DND-41 (cell line): Measurements from ENCODE around the gene NBL1.
"Not testable (repeated sequence)": the region's sequence is repeated elsewhere in the genome, so short reads cannot be mapped to it uniquely, and the experiment has no call there.

ENCODE experiments used
- ATAC-seq: fragments of 200-7000 bp; cut with Tn5 transposase; 3 replicates; pipeline ENCODE4 v1.9.1; 2021; ENCODE audit warnings: low read depth; ENCODE audit not compliant: insufficient read depth
- DNase-seq: peaks from one replicate; pipeline ENCODE4 v3.0.0-alpha.2; 2020
- H2AFZ ChIP-seq: 2 replicates; pipeline ENCODE4 v1.6.0; 2012; ENCODE audit warnings: low read depth, low read length
- H3K27ac ChIP-seq: 2 replicates; pipeline ENCODE4 v1.5.1; 2012; ENCODE audit warnings: low read length, inconsistent platforms
- H3K27me3 ChIP-seq: fragments of 200-600 bp; sonication (generic); 2 replicates; pipeline ENCODE4 v1.6.0; 2012; ENCODE audit warnings: low read length, mild to moderate bottlenecking, inconsistent platforms; ENCODE audit not compliant: insufficient read depth, poor library complexity
- H3K36me3 ChIP-seq: 2 replicates; pipeline ENCODE4 v1.5.1; 2012; ENCODE audit warnings: low read length, inconsistent platforms; ENCODE audit not compliant: insufficient read depth
- H3K4me1 ChIP-seq: 2 replicates; pipeline ENCODE4 v1.5.1; 2012; ENCODE audit warnings: mild to moderate bottlenecking, low read length; ENCODE audit not compliant: insufficient read depth
- H3K4me2 ChIP-seq: 2 replicates; pipeline ENCODE4 v1.6.0; 2012; ENCODE audit warnings: mild to moderate bottlenecking, moderate library complexity, low read length, inconsistent platforms; ENCODE audit not compliant: insufficient read depth
- H3K4me3 ChIP-seq, 2 experiments: fragments of 200-600 bp in 1 of 2; shearing (Covaris generic) in 1 of 2; 2 replicates each; pipeline ENCODE4 v1.5.1; 2012 to 2016; ENCODE audit warnings: inconsistent platforms in 2 of 2, low read length in 2 of 2, mild to moderate bottlenecking in 2 of 2, low read depth in 1 of 2, moderate library complexity in 1 of 2
- H3K79me2 ChIP-seq: 2 replicates; pipeline ENCODE4 v1.6.0; 2012; ENCODE audit warnings: low read length, inconsistent platforms; ENCODE audit not compliant: insufficient read depth
- H3K9ac ChIP-seq: 2 replicates; pipeline ENCODE4 v1.6.0; 2012; ENCODE audit warnings: low read depth, mild to moderate bottlenecking, inconsistent platforms, low read length, moderate library complexity
- H3K9me3 ChIP-seq: 2 replicates; pipeline ENCODE4 v1.5.1; 2012; ENCODE audit warnings: low read length, moderate library complexity, mild to moderate bottlenecking, inconsistent platforms; ENCODE audit not compliant: insufficient read depth, severe bottlenecking
- H4K20me1 ChIP-seq: 2 replicates; pipeline ENCODE4 v1.6.0; 2012; ENCODE audit warnings: low read length; ENCODE audit not compliant: insufficient read depth
- CTCF ChIP-seq: IDR thresholded peaks from 2 replicates; pipeline ENCODE4 v1.5.1; 2012; ENCODE audit warnings: borderline replicate concordance, low read length, moderate library complexity, mild to moderate bottlenecking; ENCODE audit not compliant: poor library complexity, severe bottlenecking; ENCODE audit errors: extremely low read depth
- EZH2 ChIP-seq: IDR thresholded peaks from 3 replicates; pipeline ENCODE4 v1.6.1; 2012; ENCODE audit warnings: borderline replicate concordance, low read depth, mild to moderate bottlenecking, moderate library complexity, low read length, inconsistent platforms; ENCODE audit not compliant: severe bottlenecking

NBL1 gene

GRCh38 chr1:19630720-19631395, 13.3 kb upstream of the NBL1 start:
- ATAC-seq (no peak), DNase-seq (no peak)
- peaks cover 23% of the 10 kb centered on the region for H3K36me3 ChIP-seq
- H3K4me2 ChIP-seq: no peak overlapping the region
- H3K9ac ChIP-seq: no peak overlapping the region
- H3K79me2 ChIP-seq: no peaks in the 10 kb centered on the region
- H3K4me1 ChIP-seq: no peaks in the 10 kb centered on the region
- H3K27ac ChIP-seq: no peak overlapping the region
- TF ChIP-seq EZH2: no peak
- no peak for TF ChIP-seq CTCF
- H3K9me3 ChIP-seq: no peaks in the 10 kb centered on the region
- H4K20me1 ChIP-seq: peaks cover 3% of the 10 kb centered on the region; the same call in 1 of the 2 replicates
- no peak overlapping the region for H3K4me3 ChIP-seq
- no peak overlapping the region for H2AFZ ChIP-seq
- H3K27me3 ChIP-seq: no peaks in the 10 kb centered on the region

DNA sequence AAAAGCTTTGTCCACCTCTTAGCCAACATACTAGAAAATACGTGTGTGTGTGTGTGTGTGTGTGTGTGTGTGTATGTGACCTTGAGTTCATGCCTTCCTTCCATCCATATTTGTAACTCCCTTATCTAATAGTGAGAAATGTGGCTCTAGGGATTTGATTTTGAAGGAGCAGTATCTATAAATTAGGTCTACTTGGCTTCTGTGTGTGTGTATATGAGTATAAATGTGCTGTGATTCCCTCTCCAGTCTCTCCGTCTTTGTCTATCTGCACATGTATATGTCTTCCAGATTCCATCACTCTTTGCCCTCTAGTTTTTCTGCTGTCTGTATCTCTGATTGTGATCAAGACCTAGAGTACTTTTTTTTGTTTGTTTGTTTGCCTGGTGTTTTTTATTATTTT, 11.9 kb upstream of the NBL1 start:
- H3K4me1 ChIP-seq: no peaks in the 10 kb centered on the region
- ATAC-seq: no peak
- H3K27ac ChIP-seq: no peak overlapping the region

GRCh38 chr1:19633106-19633505, 11.0 kb upstream of the NBL1 start:
- ATAC-seq (no peak), DNase-seq (no peak)
- H4K20me1 ChIP-seq: peaks cover 3% of the 10 kb centered on the region; the same call in 1 of the 2 replicates
- no peak overlapping the region for H3K4me2 ChIP-seq
- no peak overlapping the region for H3K27ac ChIP-seq
- no peak overlapping the region for H3K9ac ChIP-seq
- no peaks in the 10 kb centered on the region for H3K27me3 ChIP-seq
- H3K4me3 ChIP-seq: no peak overlapping the region
- no peak for TF ChIP-seq EZH2
- no peak for TF ChIP-seq CTCF
- H3K4me1 ChIP-seq: no peaks in the 10 kb centered on the region
- H3K9me3 ChIP-seq: no peaks in the 10 kb centered on the region
- peaks cover 4% of the 10 kb centered on the region; the same call in 1 of the 2 replicates for H3K36me3 ChIP-seq
- H2AFZ ChIP-seq: no peak overlapping the region
- H3K79me2 ChIP-seq: no peaks in the 10 kb centered on the region

More for the DNA sequence above, 11.9 kb upstream of the NBL1 start:
- Histone ChIP-seq H3K9me3 (no peaks in the 10 kb centered on the region), H2AFZ (no peak overlapping the region), H3K9ac (no peak overlapping the region), H4K20me1 (peaks cover 3% of the 10 kb centered on the region; the same call in 1 of the 2 replicates), H3K4me2 (no peak overlapping the region), H3K4me3 (no peak overlapping the region), H3K79me2 (no peaks in the 10 kb centered on the region), H3K27me3 (no peaks in the 10 kb centered on the region), H3K36me3 (peaks cover 10% of the 10 kb centered on the region)
- TF ChIP-seq CTCF (no peak), EZH2 (no peak)
- DNase-seq: no peak

GRCh38 chr1:19635064-19635463, 9.0 kb upstream of the NBL1 start:
- H3K27ac ChIP-seq, ATAC-seq: not testable (repeated sequence)

More at GRCh38 chr1:19635064-19635463, 9.0 kb upstream of the NBL1 start:
- H3K4me1 ChIP-seq, H3K9me3 ChIP-seq, H3K4me3 ChIP-seq, H2AFZ ChIP-seq, DNase-seq, H3K4me2 ChIP-seq, H3K79me2 ChIP-seq, H3K9ac ChIP-seq, H3K36me3 ChIP-seq, H4K20me1 ChIP-seq, H3K27me3 ChIP-seq: not testable (repeated sequence)
